Stimulated activated CD8-positive, alpha-beta memory T cell treated with anti-CD3 and anti-CD28 coated beads, Interleukin-12 subunit alpha, Interleukin-12 subunit beta, amount 100 ng/mL, for 24 hours (primary cell): ENCODE measurements around the gene SNX18.
"Not testable (repeated sequence)": the region's sequence is repeated elsewhere in the genome, so short reads cannot be mapped to it uniquely, and the experiment has no call there.

Experiments used
- DNase-seq: peaks from one replicate; pipeline ENCODE4 v3.0.0-alpha.2; 2020; ENCODE audit errors: extremely low read depth

Gene SNX18, protein sequence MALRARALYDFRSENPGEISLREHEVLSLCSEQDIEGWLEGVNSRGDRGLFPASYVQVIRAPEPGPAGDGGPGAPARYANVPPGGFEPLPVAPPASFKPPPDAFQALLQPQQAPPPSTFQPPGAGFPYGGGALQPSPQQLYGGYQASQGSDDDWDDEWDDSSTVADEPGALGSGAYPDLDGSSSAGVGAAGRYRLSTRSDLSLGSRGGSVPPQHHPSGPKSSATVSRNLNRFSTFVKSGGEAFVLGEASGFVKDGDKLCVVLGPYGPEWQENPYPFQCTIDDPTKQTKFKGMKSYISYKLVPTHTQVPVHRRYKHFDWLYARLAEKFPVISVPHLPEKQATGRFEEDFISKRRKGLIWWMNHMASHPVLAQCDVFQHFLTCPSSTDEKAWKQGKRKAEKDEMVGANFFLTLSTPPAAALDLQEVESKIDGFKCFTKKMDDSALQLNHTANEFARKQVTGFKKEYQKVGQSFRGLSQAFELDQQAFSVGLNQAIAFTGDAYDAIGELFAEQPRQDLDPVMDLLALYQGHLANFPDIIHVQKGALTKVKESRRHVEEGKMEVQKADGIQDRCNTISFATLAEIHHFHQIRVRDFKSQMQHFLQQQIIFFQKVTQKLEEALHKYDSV

DNA sequence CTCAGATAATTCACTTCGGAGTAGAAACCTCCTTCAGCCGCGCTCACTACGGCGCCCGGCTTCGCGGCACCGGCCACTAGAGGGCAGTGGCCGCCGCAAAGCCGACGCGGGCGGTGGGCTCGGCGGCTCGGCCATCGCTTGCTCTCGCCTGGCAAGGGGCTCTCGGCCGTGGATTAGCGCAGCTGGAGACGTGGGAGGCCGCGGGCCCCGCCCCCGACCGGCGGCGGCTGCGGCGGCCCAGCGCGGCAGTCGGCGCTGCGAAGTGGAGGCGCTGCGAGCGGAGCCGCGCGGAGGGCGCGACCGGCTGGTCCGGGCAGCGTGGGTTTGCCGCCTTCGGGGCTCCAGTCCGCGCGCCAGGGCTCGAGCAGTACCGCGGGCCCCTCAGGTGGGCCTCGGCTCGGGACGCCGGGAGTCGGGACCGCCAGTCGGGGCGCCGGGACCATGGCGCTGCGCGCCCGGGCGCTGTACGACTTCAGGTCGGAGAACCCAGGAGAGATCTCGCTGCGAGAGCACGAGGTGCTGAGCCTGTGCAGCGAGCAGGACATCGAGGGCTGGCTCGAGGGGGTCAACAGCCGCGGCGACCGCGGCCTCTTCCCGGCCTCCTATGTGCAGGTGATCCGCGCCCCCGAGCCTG, at the start of gene SNX18:
Gene SNX18 (plus strand): TSS at position 248 of the 634 bp plus-strand sequence. CDS start 194 bp downstream, at position 442.
- peak; percentile 75 for DNase-seq

GRCh38 chr5:54469622-54470021, 47.9 kb upstream of the SNX18 start:
- no peak for DNase-seq

GRCh38 chr5:54470128-54470527, 47.4 kb upstream of the SNX18 start:
- DNase-seq = no peak

DNA sequence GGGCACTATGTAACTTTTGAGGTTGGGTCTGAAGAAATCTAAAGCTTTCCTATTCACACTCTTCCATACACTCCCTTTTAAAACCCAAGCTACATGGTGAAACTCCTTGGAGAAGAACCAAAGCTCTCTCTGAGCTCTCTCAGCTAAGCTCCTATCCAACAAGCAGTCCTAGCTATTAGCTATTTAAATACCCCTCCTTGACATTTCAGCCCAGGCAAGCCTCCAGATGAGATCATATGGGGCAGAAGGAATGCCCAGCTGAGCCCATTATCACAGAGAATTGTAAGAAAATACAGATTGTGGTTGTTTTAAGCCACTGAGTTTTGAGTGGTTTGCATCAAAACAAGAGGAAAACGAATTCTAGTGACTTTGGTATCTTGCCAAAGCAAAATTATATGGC, 46.9 kb upstream of the SNX18 start:
- no peak for DNase-seq

GRCh38 chr5:54471398-54471797, 46.2 kb upstream of the SNX18 start:
- no peak for DNase-seq

- no peak for DNase-seq
Measured at GRCh38 chr5:54476682-54477081, 40.9 kb upstream of the SNX18 start.

GRCh38 chr5:54477941-54478478, 39.5 kb upstream of the SNX18 start:
- DNase-seq = no peak

- no peak for DNase-seq
Measured at GRCh38 chr5:54480296-54480695, 37.3 kb upstream of the SNX18 start.

GRCh38 chr5:54484219-54484894, 33.2 kb upstream of the SNX18 start:
- no peak for DNase-seq

DNA sequence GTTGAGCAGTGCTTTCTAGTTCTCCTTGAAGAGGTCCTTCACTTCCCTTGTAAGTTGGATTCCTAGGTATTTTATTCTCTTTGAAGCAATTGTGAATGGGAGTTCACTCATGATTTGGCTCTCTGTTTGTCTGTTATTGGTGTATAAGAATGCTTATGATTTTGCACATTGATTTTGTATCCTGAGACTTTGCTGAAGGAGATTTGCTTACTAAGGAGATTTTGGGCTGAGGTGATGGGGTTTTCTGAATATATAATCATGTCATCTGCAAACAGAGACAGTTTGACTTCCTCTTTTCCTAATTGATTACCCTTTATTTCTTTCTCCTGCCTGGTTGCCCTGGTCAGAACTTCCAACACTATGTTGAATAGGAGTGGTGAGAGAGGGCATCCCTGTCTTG, 31.9 kb upstream of the SNX18 start:
- DNase-seq = not testable (repeated sequence)

DNA sequence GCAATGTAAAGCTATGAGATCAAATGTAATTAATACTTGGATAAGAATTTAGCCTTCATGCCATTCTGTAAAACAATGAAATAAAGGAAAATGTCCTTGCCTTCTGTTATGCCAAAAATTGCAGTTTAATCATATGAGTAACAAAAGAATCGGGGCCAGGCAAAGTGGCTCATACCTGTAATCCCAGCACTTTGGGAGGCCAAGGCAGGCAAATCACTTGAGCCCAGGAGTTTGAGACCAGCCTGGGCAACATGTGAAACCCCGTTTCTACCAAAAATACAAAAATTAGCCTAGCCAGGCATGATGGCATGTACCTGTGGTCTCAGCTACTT, 27.9 kb upstream of the SNX18 start:
- not testable (repeated sequence) for DNase-seq

DNA sequence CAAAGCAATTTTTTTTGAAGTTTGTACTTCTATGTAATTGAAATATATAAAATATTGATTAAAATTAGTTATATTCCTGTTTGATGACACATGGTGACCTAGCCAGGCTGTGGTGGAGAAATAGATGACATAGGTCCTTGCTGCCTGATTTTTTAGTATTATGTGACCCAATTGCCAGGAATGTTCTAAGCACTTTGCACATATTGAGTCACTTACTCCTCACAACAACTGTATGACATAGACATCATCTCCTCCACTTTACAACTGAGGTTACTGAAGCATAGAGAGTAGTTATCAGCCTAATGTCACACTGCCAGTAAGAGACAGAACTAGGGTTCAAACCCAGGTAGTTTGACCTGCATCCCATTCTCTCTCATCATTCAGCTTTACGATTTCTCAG, 26.2 kb upstream of the SNX18 start:
- DNase-seq = no peak

- DNase-seq = no peak
Measured at GRCh38 chr5:54492178-54492577, 25.4 kb upstream of the SNX18 start.

DNA sequence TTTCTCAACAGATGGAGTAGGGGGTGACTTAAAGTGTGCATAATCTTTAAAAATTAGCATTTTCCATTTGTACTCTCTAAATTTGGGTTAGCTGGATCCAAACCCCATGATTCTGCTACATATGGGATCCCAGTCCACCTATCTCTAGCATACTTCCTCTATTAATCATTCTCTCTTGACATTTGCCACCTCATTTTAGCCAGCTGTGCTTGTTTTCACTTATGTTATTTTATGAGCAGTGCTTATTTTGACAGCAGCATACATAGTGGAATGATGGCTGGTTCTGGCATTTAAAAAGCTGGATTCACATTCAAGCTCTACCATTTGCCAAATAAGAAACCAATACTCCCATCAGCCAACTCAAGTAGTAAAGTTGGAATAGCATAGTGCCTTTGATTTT, 22.5 kb upstream of the SNX18 start:
- DNase-seq = no peak

DNA sequence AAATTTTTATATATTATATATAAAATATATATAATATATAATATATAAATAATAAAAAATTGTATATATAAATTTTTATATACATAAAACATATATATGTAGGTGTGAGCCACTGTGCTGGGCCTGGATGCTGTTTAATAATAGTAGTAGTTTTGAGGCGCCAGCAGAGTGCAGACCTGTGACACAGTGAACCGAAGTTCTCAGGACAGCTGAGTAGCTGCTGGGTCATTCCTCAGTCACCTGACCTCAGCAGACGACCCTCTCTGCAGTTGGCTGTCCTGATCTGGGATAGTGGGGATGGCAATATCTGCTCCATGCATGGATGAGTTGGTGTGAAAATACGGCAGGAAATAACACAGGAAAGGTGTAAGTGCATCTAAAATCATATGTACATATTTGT, 3.3 kb upstream of the SNX18 start:
- no peak for DNase-seq

- DNase-seq = no peak
Measured at GRCh38 chr5:54514841-54515432, 2.6 kb upstream of the SNX18 start.

DNA sequence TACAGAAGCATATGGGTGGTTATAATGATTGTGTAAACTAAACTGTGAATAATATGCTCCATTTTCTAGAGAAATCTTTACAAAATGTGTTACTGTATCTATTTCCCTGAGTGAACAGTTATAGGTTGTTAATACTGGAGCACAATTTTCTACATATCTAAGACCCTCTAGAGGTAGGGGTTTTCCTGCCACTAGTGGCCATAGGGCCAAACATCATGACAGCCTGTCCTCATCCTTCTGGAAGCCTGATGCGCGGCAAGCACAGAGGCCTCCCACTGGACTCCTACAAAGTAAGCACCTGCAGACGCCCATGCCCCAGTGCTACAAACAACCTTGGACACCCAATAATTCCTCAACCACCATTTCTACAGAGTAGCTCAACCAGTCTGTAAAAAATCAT, 1.9 kb upstream of the SNX18 start:
- DNase-seq = no peak

- DNase-seq = no peak
Measured at GRCh38 chr5:54516051-54516655, 1.4 kb upstream of the SNX18 start.

GRCh38 chr5:54517174-54517511, 416 bp upstream of the SNX18 start:
- no peak for DNase-seq

- DNase-seq = no peak
Measured at GRCh38 chr5:54518146-54518817, 723 bp downstream of the SNX18 start.
